ENCODE data around the gene MYO1E.

The MYO1E gene

GRCh38 chr15:59315914-59316451, 56.7 kb downstream of the MYO1E start:
- peak; percentile 66 for DNase-seq (ENCODE audit: low read depth)

GRCh38 chr15:59313641-59314332, 58.9 kb downstream of the MYO1E start:
- DNase-seq (ENCODE audit: low read depth), result no peak

- no peak for DNase-seq (ENCODE audit: low read depth)
These were observed 60.5 kb downstream of the MYO1E start for GRCh38 chr15:59312205-59312604.

GRCh38 chr15:59311195-59311594, 61.5 kb downstream of the MYO1E start:
- DNase-seq (ENCODE audit: low read depth), result no peak

DNA sequence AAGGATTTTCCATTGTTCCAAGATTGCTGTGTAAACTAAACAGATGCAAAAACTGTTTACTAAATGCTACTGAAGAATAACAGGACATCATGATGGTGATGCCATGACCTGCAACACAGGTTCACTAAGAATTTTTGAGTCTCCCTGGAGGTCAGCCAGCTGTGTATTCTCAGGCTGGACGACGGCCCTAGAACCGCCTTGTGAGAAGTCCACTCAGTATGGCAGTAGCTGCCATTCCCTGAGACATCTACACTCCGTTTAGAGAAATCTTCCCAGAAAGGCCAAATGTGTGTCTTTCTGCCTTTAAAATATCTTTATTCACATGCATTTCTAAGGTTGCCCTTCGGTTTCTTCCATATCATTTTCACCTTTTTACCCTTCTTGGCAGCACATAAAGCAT, 63.3 kb downstream of the MYO1E start:
- no peak for DNase-seq (ENCODE audit: low read depth)

GRCh38 chr15:59307165-59307537, 65.5 kb downstream of the MYO1E start:
- no peak for DNase-seq (ENCODE audit: low read depth)

DNA sequence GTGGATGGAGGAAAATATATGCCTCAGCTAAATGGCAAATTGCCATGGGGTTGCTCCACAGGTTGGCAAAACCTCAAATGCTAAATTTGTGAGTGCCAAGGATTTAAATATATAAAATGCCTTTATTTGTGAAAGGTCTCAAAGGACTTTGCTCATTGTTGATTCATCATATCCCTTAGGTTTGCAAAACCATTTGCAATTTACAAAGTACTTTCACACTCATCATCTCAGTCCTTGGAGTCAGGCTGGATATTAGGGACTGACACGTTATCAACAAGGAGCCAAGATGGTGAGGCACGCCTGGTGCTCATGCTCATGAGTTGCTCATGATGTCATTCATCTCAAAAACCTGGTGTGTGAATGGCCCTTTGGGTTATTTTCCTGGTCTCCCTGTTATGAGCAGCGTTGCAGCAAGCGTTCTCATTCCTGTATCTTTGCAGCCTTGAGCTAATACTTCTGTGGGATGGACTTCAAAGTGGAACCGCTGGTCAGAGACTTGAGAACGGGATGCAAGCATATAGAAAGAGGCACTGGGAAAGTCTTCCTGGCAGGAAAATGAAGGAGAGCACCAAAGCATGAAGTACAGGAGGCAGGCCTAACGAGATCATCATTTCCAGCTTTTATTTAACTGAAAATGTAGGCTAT, 66.0 kb downstream of the MYO1E start:
- peak; percentile 46 for DNase-seq (ENCODE audit: low read depth)

DNA sequence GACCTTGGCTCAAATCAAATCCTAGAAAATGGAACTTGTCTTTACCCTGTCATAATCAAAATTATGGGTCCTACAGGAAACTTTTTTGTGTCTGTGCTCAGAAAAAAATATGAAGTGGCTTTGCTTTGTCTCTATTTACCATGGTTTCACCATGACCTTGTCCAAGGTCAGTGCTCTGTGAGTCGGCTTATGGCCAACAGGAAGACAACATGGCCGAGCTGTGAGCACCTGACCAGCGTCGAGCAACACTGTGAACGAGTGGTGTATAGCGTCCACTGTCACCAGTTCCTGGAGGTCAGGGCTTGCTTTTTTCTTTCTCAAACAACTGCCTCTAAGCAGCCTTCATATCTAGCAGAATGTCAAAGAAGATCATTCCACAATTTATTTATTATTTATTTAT, 67.9 kb downstream of the MYO1E start:
- no peak for DNase-seq (ENCODE audit: low read depth)

DNA sequence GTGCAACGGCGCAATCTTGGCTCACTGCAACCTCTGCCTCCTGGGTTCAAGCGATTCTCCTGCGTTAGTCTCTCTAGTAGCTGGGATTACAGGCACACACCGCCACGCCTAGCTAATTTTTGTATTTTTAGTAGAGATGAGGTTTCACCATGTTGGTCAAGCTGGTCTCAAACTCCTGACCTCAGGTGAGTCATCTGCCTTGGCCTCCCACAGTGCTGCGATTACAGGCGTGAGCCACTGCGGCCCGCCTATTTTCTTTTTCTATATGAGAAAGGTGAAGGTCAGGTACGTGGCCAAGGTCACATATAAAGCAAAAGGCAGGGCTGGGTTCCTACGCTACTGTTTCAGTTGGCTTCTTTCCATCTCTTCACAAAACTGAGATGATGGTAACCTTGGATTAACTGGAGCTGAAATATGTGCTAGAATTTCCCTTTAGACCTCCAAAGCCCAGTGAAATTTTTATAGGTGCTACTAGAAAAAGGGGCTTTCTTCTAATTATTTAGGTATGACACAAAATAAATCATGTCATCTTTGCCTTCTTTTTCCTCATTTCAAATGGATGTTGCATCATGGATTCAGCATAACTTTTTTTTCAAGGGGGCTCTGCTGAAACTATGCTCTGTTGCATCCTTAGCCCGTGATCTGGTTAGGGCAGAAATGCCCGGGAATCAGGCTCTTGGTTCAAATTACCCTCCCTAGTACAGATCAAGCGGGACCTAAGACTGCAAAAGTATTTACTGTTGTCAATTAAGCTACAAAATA, 68.5 kb downstream of the MYO1E start:
- peak; percentile 40 for DNase-seq (ENCODE audit: low read depth)

GRCh38 chr15:59303633-59304032, 69.0 kb downstream of the MYO1E start:
- DNase-seq (ENCODE audit: low read depth), result no peak

DNA sequence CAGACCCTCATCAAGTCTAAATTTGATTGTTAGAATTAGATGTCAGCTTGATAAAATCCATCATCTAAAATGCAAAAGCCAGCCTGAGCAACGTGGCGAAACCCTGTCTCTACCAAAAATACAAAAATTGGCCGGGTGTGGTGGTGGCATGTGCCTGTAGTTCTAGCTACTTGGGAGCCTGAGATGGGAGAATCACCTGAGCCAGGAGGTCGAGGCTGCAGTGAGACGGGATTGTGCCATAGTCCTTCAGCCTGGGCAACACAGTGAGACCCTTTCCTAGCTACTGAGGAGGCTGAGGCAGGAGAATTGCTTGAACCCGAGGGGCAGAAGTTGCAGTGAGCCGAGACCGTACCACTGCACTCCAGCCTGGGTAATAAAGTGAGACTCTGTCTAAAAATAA, 69.5 kb downstream of the MYO1E start:
- DNase-seq (ENCODE audit: low read depth), result no peak

GRCh38 chr15:59301527-59301926, 71.1 kb downstream of the MYO1E start:
- no peak for DNase-seq (ENCODE audit: low read depth)

GRCh38 chr15:59300618-59301139, 72.0 kb downstream of the MYO1E start:
- DNase-seq (ENCODE audit: low read depth), result no peak

DNA sequence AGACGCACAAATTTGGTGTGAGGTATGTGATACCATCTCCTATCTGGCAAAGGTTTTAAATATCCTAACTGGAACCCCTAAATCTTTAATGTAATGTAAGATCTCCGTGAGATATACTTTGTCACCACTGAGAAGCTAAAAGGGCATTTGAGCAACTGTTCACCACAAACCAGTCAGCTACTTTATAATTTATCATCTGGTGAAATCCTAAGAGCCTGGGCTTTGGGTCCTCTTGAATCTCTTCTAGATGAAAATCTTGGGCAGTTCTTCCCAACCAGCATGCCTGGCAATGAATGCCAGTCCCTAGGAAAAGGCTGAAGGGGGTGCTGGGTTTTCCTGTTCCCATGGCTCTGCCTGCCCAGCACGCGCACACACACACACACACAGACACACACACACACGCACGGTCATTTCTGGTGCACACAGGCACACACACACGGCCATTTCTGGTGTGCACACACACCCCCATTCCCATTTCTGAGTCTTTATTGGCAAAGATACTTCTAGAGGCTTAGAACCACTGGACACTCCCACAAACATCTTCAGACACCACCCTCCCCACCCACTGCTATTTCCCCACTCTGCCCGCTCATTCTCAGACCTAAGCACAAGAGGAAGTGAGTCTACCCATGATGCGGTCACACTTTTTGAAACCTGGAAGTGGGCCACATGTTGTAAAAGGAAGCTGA, 72.6 kb downstream of the MYO1E start:
- DNase-seq (ENCODE audit: low read depth), result peak; percentile 97

DNA sequence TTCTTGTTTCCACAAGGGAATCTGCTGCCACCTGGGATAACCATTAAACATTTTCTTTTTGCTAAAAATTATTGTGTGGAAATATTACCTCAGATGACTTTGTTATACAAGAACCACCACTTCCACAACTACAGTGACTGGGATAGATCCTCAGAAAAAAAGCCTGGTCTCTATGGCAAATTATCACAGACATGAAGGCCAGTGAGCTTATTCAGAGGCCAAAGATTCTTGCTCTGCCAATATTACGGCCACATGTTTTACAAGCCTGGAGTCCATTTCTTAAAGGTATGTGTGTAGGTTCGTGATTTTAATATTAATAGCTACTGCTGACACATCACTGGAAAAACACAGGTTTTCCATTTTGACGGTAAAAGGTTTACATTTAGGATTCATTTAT, 73.8 kb downstream of the MYO1E start:
- no peak for DNase-seq (ENCODE audit: low read depth)

- no peak for DNase-seq (ENCODE audit: low read depth)
These were observed 74.3 kb downstream of the MYO1E start for GRCh38 chr15:59298225-59298853.

DNA sequence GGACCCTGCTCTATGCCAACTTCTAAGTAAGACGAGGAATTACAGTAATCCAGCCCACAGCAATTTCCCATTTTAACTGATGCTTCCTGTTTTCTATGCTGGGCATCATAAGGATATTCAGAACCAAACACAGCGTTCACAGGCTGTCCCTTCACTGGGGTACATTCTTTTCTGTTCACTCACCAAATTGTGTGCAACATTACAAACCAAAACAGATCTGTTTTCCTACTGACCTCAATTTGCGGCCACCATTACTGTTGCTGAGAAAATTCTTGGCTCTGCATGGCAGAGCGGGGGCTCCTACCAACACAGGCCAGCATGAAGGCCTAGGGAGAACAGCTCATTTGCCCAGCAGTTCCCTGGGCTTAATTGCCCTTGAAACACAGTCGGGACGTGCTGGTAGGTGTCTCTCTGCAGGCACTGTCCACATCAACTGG, 76.5 kb downstream of the MYO1E start:
- DNase-seq (ENCODE audit: low read depth), result peak; percentile 90

- no peak for DNase-seq (ENCODE audit: low read depth)
These were observed 77.2 kb downstream of the MYO1E start for GRCh38 chr15:59295261-59296001.

GRCh38 chr15:59294574-59295260, 78.0 kb downstream of the MYO1E start:
- peak; percentile 95 for DNase-seq (ENCODE audit: low read depth)

- no peak for DNase-seq (ENCODE audit: low read depth)
These were observed 80.1 kb downstream of the MYO1E start for GRCh38 chr15:59292442-59293151.
